ENCODE data around the gene RARG. TPM values are rescaled to one million over a fixed set of nuclear protein-coding genes. Genes with fewer than 3 reads are reported as not detected.

Gene RARG
- total RNA-seq, 1 donor from 2014 or later: 29.8 TPM

DNA sequence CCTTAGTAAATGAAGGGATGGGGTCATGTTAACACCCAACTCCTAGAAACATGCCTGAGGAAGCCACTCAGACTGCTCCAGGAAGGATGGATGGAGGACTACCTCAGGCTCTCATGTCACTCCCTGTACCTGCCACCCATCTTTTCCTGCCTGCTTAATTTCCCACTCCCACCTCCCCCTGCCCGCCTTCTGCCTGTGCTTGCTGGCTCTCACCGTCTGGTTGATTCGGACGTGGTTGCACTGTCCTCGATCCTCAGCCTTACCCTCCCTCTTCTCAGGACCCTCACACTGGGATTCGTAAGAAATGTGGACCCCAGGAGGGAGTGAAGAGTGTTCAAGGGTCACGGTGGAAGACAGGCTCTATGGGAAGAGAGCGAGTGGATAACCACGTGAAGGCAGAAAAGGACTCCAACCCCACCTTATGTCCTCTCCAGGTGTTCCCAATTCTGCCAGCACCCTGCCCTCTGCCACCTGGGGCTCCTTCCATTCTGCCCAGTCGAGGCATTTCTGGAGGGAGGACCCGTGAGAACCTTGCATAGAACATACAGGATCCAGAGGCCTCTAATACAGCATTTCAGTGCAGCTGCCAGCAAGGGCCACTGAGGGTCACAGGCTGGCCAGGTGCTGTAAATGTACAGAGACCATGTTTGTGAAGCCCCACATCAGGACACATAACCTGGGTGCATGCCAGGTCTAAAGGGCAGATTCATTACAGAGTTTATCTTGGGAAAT is 37.9 kb downstream of the RARG start:
- TF ChIP-seq CTCF (IDR thresholded peaks at IDR 0.05): no peak
- Histone ChIP-seq H3K27me3 (no peaks in the 10 kb centered on the region), H3K36me3 (peaks cover 3 to 8% of the 10 kb centered on the region in 2 donors), H3K4me1 (peaks cover 3 to 11% of the 10 kb centered on the region in 2 donors), H3K9me3 (no peaks in the 10 kb centered on the region), H3K27ac (no peak overlapping the region), H3K4me3 (no peak overlapping the region)
- no peak for DNase-seq (ENCODE audit: low spot score in 2 of 2)
- intact Hi-C loops (cut with DNase I): no loop called here

DNA sequence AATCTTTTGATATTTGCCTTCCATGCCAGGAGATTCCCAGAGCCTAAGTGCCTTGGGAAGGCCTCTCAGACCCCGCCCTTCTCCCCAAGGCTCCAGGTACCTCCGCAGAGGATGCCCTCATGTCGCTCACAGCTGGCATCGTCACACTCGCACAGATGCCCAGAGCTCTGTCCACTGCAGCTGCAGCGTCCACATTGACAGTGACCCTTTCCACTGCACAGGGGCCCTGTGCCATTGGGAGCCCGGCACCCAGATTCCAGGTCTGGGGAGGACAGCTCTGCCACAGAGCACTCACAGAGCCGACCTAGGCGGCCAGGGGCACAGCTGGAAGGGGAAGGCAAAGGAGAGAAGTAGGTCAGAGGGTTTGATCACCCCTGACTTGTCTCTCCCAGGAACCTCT is 39.0 kb downstream of the RARG start:
- H3K27me3 ChIP-seq: no peaks in the 10 kb centered on the region
- TF ChIP-seq CTCF (IDR thresholded peaks at IDR 0.05): no peak
- no peak overlapping the region for H3K4me3 ChIP-seq
- no peaks in the 10 kb centered on the region for H3K9me3 ChIP-seq
- intact Hi-C loops (cut with DNase I): no loop called here
- peaks cover 6 to 14% of the 10 kb centered on the region in 2 donors for H3K36me3 ChIP-seq
- peaks cover under 1 to 11% of the 10 kb centered on the region in 2 donors for H3K4me1 ChIP-seq
- DNase-seq (ENCODE audit: low spot score in 2 of 2): no peak
- H3K27ac ChIP-seq: no peak overlapping the region

- TF ChIP-seq CTCF (IDR thresholded peaks at IDR 0.05): no peak
- peaks cover 0 to 10% of the 10 kb centered on the region in 2 donors for H3K4me1 ChIP-seq
- no peak for DNase-seq (ENCODE audit: low spot score in 2 of 2)
- intact Hi-C loops (cut with DNase I): no loop called here
- H3K9me3 ChIP-seq: no peaks in the 10 kb centered on the region
- peaks cover 11 to 18% of the 10 kb centered on the region in 2 donors for H3K36me3 ChIP-seq
- no peak overlapping the region for H3K27ac ChIP-seq
- no peak overlapping the region for H3K4me3 ChIP-seq
- H3K27me3 ChIP-seq: no peaks in the 10 kb centered on the region
Measured at GRCh38 chr12:53192531-53193021, 39.4 kb downstream of the RARG start.

DNA sequence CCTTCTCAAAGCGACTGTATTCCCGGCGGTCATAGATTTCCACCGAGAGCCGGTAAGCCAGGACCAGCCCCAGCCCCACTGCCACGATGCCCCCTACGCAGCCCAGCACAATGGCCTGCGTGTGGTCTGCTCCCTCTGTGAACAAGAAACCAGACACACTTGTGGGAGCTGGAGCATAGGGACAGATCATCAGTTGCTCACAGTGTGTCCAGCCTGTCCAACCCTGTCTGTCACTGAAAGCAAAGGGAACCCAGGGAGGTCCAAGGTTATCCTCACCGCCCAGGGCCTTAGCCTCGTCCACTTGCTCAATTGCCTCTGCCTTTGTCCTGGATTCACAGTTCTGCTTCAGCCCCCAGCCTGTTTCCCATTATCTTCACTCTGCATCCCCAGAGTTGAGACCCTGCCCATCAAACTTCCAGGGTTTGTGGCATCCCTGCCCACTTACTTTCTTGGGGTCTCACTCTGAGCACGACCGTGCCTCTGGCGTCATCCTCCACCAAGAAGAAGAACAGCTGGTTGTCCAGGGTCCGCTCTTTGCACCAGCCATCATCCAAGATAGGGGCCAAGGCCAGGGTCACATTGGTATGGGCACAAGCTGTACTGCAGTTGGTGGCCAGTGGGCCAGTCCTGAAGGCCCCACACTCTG is 40.0 kb downstream of the RARG start:
- H3K36me3 ChIP-seq: peaks cover 16 to 24% of the 10 kb centered on the region in 2 donors
- peaks cover 0 to 6% of the 10 kb centered on the region in 2 donors for H3K4me1 ChIP-seq
- no peak for DNase-seq (ENCODE audit: low spot score in 2 of 2)
- no peaks in the 10 kb centered on the region for H3K27me3 ChIP-seq
- no peak overlapping the region for H3K4me3 ChIP-seq
- no peak for TF ChIP-seq CTCF (IDR thresholded peaks at IDR 0.05)
- H3K27ac ChIP-seq: no peak overlapping the region
- no peaks in the 10 kb centered on the region for H3K9me3 ChIP-seq
- intact Hi-C loops (cut with DNase I): no loop called here

- no peak for DNase-seq (ENCODE audit: low spot score in 2 of 2)
- H3K36me3 ChIP-seq: peaks cover 24 to 31% of the 10 kb centered on the region in 2 donors
- no peak overlapping the region for H3K4me3 ChIP-seq
- H3K9me3 ChIP-seq: no peaks in the 10 kb centered on the region
- no peaks in the 10 kb centered on the region for H3K27me3 ChIP-seq
- intact Hi-C loops (cut with DNase I): no loop called here
- peaks cover 0 to 6% of the 10 kb centered on the region in 2 donors for H3K4me1 ChIP-seq
- no peak for TF ChIP-seq CTCF (IDR thresholded peaks at IDR 0.05)
- H3K27ac ChIP-seq: no peak overlapping the region
Measured at GRCh38 chr12:53191096-53191884, 40.7 kb downstream of the RARG start.

All from ascending aorta (tissue), 2 donors.